HEK293 (cell line): Measurements from ENCODE around the gene SS18L1.

Experiments used
- CTCF ChIA-PET: fragments of 350-600 bp; formaldehyde crosslinking; extraction: SDS; loops from one replicate; lab custom pipeline; 2021; ENCODE audit warnings: antibody characterized with exemption; lab: Yijun Ruan, JAX
- POLR2A ChIA-PET: fragments of 300-600 bp; formaldehyde crosslinking; extraction: SDS; loops from one replicate; lab custom pipeline; 2020; ENCODE audit warnings: antibody characterized with exemption, inconsistent platforms; lab: Yijun Ruan, JAX
- H3K27ac ChIP-seq: fragments of 200-500 bp; sonication (Bioruptor generic); 2 replicates; pipeline ENCODE4 v1.5.1; 2014; ENCODE audit warnings: low read depth, low read length, control low read depth, inconsistent platforms; ENCODE audit errors: extremely low read depth
- H3K36me3 ChIP-seq, 2 experiments: fragments of 200-500 bp in 1 of 2; sonication (Bioruptor generic) in 1 of 2; 1 replicate in 1 of 2; 2 replicates in 1 of 2; pipeline ENCODE4 v1.5.1; 2014 to 2017; ENCODE audit warnings: inconsistent platforms in 2 of 2, low read length in 2 of 2; ENCODE audit not compliant: control insufficient read depth in 2 of 2, insufficient read depth in 1 of 2
- H3K4me1 ChIP-seq: fragments of 200-500 bp; sonication (Bioruptor generic); 2 replicates; pipeline ENCODE4 v1.5.1; 2014; ENCODE audit warnings: mild to moderate bottlenecking, low read length, inconsistent platforms; ENCODE audit not compliant: control insufficient read depth, insufficient read depth
- H3K4me3 ChIP-seq: 2 replicates; pipeline ENCODE4 v1.5.1; 2011; ENCODE audit warnings: low read depth, mild to moderate bottlenecking, control low read depth, low read length, moderate library complexity
- H3K9me3 ChIP-seq: fragments of 200-500 bp; sonication (Bioruptor generic); 2 replicates; pipeline ENCODE4 v1.5.1; 2014; ENCODE audit warnings: low read depth, low read length, inconsistent platforms; ENCODE audit not compliant: control insufficient read depth, insufficient read depth
- EGR2 ChIP-seq: fragments of 450-650 bp; formaldehyde crosslinking; IDR thresholded peaks from 2 replicates; pipeline ENCODE4 v1.5.1; 2016; ENCODE audit warnings: low read depth, missing biosample characterization, missing genetic modification characterization
- GFI1B ChIP-seq: fragments of 450-650 bp; formaldehyde crosslinking; IDR thresholded peaks from 2 replicates; pipeline ENCODE4 v1.5.1; 2016; ENCODE audit warnings: missing biosample characterization, missing genetic modification characterization
- GLIS2 ChIP-seq: fragments of 450-650 bp; formaldehyde crosslinking; IDR thresholded peaks from 2 replicates; pipeline ENCODE4 v1.5.1; 2016; ENCODE audit warnings: missing biosample characterization, missing genetic modification characterization
- HIC1 ChIP-seq: fragments of 450-650 bp; formaldehyde crosslinking; IDR thresholded peaks from 2 replicates; pipeline ENCODE4 v1.5.1; 2016; ENCODE audit warnings: missing biosample characterization, missing genetic modification characterization
- HOXC10 ChIP-seq: sonication (generic); formaldehyde crosslinking; IDR thresholded peaks from 2 replicates; pipeline ENCODE4 v1.8.1; 2023; ENCODE audit warnings: mild to moderate bottlenecking, missing genetic modification reagents
- KLF17 ChIP-seq: fragments of 450-650 bp; formaldehyde crosslinking; IDR thresholded peaks from 2 replicates; pipeline ENCODE4 v1.5.1; 2016; ENCODE audit warnings: missing biosample characterization, missing genetic modification characterization
- PRDM1 ChIP-seq: fragments of 450-650 bp; formaldehyde crosslinking; IDR thresholded peaks from 2 replicates; pipeline ENCODE4; 2016; ENCODE audit warnings: missing biosample characterization, missing genetic modification characterization
- PRDM4 ChIP-seq: fragments of 450-650 bp; formaldehyde crosslinking; IDR thresholded peaks from 2 replicates; pipeline ENCODE4 v1.5.1; 2017; ENCODE audit warnings: missing biosample characterization, missing genetic modification characterization
- REST ChIP-seq: fragments of 450-650 bp; formaldehyde crosslinking; IDR thresholded peaks from 2 replicates; pipeline ENCODE4 v1.5.1; 2016; ENCODE audit warnings: missing biosample characterization, missing genetic modification characterization
- SP2 ChIP-seq: fragments of 450-650 bp; formaldehyde crosslinking; IDR thresholded peaks from 2 replicates; pipeline ENCODE4 v1.5.1; 2016; ENCODE audit warnings: missing biosample characterization, missing genetic modification characterization
- ZBTB26 ChIP-seq: fragments of 450-650 bp; formaldehyde crosslinking; optimal IDR thresholded peaks from 2 replicates; pipeline ENCODE3; 2016; ENCODE audit warnings: missing biosample characterization, mild to moderate bottlenecking, missing genetic modification characterization
- ZBTB7A ChIP-seq: fragments of 450-650 bp; formaldehyde crosslinking; IDR thresholded peaks from 2 replicates; pipeline ENCODE4 v1.5.1; 2016; ENCODE audit warnings: low read depth, missing biosample characterization, missing genetic modification characterization
- ZIC2 ChIP-seq: fragments of 450-650 bp; formaldehyde crosslinking; IDR thresholded peaks from 2 replicates; pipeline ENCODE4 v1.5.1; 2016; ENCODE audit warnings: missing biosample characterization, missing genetic modification characterization
- ZNF211 ChIP-seq: fragments of 450-650 bp; formaldehyde crosslinking; IDR thresholded peaks from 2 replicates; pipeline ENCODE4 v1.5.1; 2016; ENCODE audit warnings: low read depth, missing biosample characterization, missing genetic modification characterization
- ZNF335 ChIP-seq: fragments of 450-650 bp; formaldehyde crosslinking; conservative IDR thresholded peaks from 2 replicates; pipeline ENCODE4 v1.5.1; 2016; ENCODE audit warnings: missing biosample characterization, missing genetic modification characterization
- ZNF398 ChIP-seq: fragments of 450-650 bp; formaldehyde crosslinking; IDR thresholded peaks from 2 replicates; pipeline ENCODE4 v1.5.1; 2017; ENCODE audit warnings: missing biosample characterization, missing genetic modification characterization
- ZNF513 ChIP-seq: fragments of 450-650 bp; IDR thresholded peaks from 2 replicates; pipeline ENCODE4 v1.5.1; 2018; ENCODE audit warnings: missing biosample characterization, missing genetic modification characterization
- ZNF768 ChIP-seq: fragments of 450-650 bp; formaldehyde crosslinking; IDR thresholded peaks from 2 replicates; pipeline ENCODE4 v1.5.1; 2018; ENCODE audit warnings: missing biosample characterization, mild to moderate bottlenecking, missing genetic modification characterization
- ZNF785 ChIP-seq: fragments of 450-650 bp; formaldehyde crosslinking; IDR thresholded peaks from 2 replicates; pipeline ENCODE4 v1.5.1; 2016; ENCODE audit warnings: missing biosample characterization, missing genetic modification characterization
- ZNF843 ChIP-seq: fragments of 450-650 bp; formaldehyde crosslinking; IDR thresholded peaks from 2 replicates; pipeline ENCODE4 v1.5.1; 2016; ENCODE audit warnings: missing biosample characterization, missing genetic modification characterization
- ZSCAN23 ChIP-seq: fragments of 450-650 bp; formaldehyde crosslinking; IDR thresholded peaks from 2 replicates; pipeline ENCODE4 v1.5.1; 2016; ENCODE audit warnings: missing biosample characterization, missing genetic modification characterization

SS18L1 gene

GRCh38 chr20:62220666-62221568 lies 77.3 kb downstream of the SS18L1 start:
- ChIA-PET CTCF (no interaction called here), POLR2A (interaction anchor here (0.6 kb wide), 1 partner anchor 508 kb away, joined by 4 read pairs; no protein-coding TSS in a partner anchor)
- Histone ChIP-seq H3K36me3 (no peaks in the 10 kb centered on the region), H3K9me3 (no peaks in the 10 kb centered on the region), H3K4me3 (no peak overlapping the region), H3K4me1 (peaks cover 2% of the 10 kb centered on the region; the same call in 1 of the 2 replicates), H3K27ac (no peak overlapping the region)
- TF ChIP-seq ZNF785 (tag by site-specific recombination) (no peak), REST (tag by site-specific recombination) (peak; percentile 10; the same call in 1 of the 2 replicates), GFI1B (no peak), PRDM4 (no peak), GLIS2 (tag by site-specific recombination) (peak; percentile 64; the same call in 1 of the 2 replicates), ZNF335 (tag by site-specific recombination) (peak; percentile 100), HIC1 (no peak), ZNF211 (tag by site-specific recombination) (no peak), EGR2 (tag by site-specific recombination) (peak; percentile 89), ZSCAN23 (tag by site-specific recombination) (no peak), ZBTB26 (peak; percentile 51), PRDM1 (tag by site-specific recombination) (no peak), HOXC10 (CRISPR knock-in tag) (no peak), ZNF768 (tag by site-specific recombination) (no peak), ZNF398 (tag by site-specific recombination) (peak; percentile 76), ZBTB7A (no peak), SP2 (tag by site-specific recombination) (0 out of 2 replicates have a peak, but pooled peaks have one; percentile 4), ZIC2 (no peak), KLF17 (tag by site-specific recombination) (no peak), ZNF843 (tag by site-specific recombination) (no peak), ZNF513 (tag by site-specific recombination) (no peak)
